NAMALWA (cell line): Measurements from ENCODE around the gene TRAF3IP1.

ENCODE experiments used
- DNase-seq: peaks from one replicate; pipeline ENCODE4 v3.0.0-alpha.2; 2015; ENCODE audit warnings: low spot score

TRAF3IP1 gene

GRCh38 chr2:238449909-238450417 is 129.6 kb downstream of the TRAF3IP1 start:
- DNase-seq, result no peak

GRCh38 chr2:238450440-238450861 is 130.1 kb downstream of the TRAF3IP1 start:
- no peak for DNase-seq
